ENCODE measurements around the gene TSTD1.

Gene TSTD1

DNA sequence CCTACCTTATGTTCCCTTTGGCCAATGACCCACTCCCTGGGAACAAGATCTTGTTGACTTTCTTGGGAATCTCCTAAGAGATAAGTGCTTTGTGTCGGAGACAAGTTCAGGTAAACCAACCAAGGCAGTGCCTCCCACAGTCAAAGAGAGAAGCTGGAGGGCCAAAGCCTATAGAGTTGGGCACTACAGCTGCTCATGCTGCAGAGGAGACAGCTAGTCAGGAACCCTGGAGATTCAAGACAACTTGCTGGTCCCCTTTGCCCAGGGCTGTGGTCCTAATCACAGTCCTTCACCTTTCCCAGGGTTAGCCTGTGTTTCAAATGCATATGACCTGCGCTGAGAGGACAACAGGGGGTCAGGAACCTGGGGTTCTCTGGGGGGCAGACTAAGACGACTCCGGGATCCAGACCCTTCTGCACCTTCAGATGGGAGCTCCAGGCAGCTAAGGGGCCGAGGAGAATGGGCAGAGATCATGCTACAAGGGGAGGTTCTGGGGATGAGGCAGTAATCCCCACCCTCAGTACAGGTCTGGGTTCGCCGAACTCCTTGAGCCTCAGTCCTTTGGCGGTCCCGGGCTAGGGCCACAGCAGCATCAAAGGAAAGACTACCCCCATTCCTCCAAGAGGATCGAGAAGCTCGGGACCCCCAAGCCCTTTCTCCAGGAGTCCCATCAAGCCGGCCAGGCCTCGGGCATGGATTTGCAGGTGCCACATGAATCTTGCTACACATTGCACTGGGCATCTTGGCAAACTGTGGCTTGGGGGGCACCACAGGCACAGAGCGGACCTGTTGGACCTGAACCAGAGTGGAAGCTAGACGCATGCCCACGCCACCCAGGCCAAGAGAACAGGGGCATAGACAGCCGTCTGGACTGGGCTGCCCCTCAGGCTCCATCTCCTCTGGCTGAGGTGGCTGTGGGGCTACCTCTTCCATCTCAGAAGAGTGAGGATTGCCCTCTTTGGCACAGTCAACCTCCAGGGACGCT is 9.0 kb upstream of the TSTD1 start:
- peaks cover 8% of the 10 kb centered on the region for H3K79me2 ChIP-seq
- peaks cover 6% of the 10 kb centered on the region for H3K4me1 ChIP-seq
- H3K36me3 ChIP-seq (ENCODE audit: control insufficient read depth, insufficient read depth, low read length): no peaks in the 10 kb centered on the region
- no peaks in the 10 kb centered on the region for H3K9me3 ChIP-seq (ENCODE audit: control insufficient read depth, low read length)
- H3K4me2 ChIP-seq (ENCODE audit: low read length): no peak overlapping the region
- H2AFZ ChIP-seq: no peak overlapping the region
- TF ChIP-seq, protein P1, sequence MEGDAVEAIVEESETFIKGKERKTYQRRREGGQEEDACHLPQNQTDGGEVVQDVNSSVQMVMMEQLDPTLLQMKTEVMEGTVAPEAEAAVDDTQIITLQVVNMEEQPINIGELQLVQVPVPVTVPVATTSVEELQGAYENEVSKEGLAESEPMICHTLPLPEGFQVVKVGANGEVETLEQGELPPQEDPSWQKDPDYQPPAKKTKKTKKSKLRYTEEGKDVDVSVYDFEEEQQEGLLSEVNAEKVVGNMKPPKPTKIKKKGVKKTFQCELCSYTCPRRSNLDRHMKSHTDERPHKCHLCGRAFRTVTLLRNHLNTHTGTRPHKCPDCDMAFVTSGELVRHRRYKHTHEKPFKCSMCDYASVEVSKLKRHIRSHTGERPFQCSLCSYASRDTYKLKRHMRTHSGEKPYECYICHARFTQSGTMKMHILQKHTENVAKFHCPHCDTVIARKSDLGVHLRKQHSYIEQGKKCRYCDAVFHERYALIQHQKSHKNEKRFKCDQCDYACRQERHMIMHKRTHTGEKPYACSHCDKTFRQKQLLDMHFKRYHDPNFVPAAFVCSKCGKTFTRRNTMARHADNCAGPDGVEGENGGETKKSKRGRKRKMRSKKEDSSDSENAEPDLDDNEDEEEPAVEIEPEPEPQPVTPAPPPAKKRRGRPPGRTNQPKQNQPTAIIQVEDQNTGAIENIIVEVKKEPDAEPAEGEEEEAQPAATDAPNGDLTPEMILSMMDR (IDR thresholded peaks at IDR 0.05): no peak
- H3K27me3 ChIP-seq (ENCODE audit: control insufficient read depth, insufficient read depth, low read length): no peaks in the 10 kb centered on the region
- no peak overlapping the region for H3K4me3 ChIP-seq (ENCODE audit: low read depth, low read length)
- no peak overlapping the region for H3K27ac ChIP-seq
- no peak overlapping the region for H3K9ac ChIP-seq

DNA sequence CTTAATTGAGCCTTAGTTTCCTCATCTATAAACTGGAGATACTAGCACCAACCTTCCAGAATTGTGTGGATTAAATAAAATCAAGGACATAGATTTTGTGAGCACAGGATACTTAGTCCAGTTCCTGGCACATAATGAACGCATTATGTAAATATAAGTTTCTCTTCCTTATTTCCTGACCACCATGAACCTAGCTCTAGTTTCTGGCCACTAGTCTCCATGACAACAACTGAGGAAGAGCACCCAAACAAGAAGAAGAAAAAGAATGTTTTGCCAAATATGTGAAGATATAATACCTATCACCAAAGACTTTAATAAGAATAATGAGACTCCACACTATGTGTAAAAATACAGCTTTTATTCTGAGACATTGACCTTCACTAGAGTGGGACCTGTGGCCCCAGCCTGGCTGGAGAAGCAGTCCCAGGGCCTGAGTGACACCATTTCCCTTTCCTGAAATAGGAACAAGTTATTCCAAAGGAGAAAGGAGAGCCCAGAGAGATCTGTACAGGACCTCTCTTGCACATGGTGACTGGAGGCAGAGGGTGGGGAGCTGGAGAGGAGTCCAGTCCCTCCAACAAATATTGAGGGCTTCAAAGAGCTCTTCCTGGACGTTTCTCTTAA is 8.0 kb upstream of the TSTD1 start:
- no peaks in the 10 kb centered on the region for H3K9me3 ChIP-seq (ENCODE audit: control insufficient read depth, low read length)
- H3K4me3 ChIP-seq (ENCODE audit: low read depth, low read length): peak overlapping the region; percentile 87
- H3K9ac ChIP-seq: no peak overlapping the region
- H3K79me2 ChIP-seq: peaks cover 8% of the 10 kb centered on the region
- no peaks in the 10 kb centered on the region for H3K27me3 ChIP-seq (ENCODE audit: control insufficient read depth, insufficient read depth, low read length)
- H3K4me2 ChIP-seq (ENCODE audit: low read length): peak overlapping the region; percentile 82
- TF ChIP-seq, protein P1 (IDR thresholded peaks at IDR 0.05): no peak
- H2AFZ ChIP-seq: peak overlapping the region; percentile 92
- H3K27ac ChIP-seq: peak overlapping the region; percentile 98
- no peaks in the 10 kb centered on the region for H3K36me3 ChIP-seq (ENCODE audit: control insufficient read depth, insufficient read depth, low read length)
- peaks cover 6% of the 10 kb centered on the region for H3K4me1 ChIP-seq

GRCh38 chr1:161045736-161046604 is 7.2 kb upstream of the TSTD1 start, which contains the start of gene USF1:
TSS of gene USF1 (minus strand) at chr1:161045977. CDS start at chr1:161043275, 2,702 bp downstream.
- peaks cover 6% of the 10 kb centered on the region for H3K4me1 ChIP-seq
- peak within 1 kb of the TSS; percentile 92 for H2AFZ ChIP-seq
- H3K4me2 ChIP-seq (ENCODE audit: low read length): peak within 1 kb of the TSS; percentile 82
- H3K4me3 ChIP-seq (ENCODE audit: low read depth, low read length): peak within 1 kb of the TSS; percentile 87
- H3K9me3 ChIP-seq (ENCODE audit: control insufficient read depth, low read length): no peaks in the 10 kb centered on the region
- H3K79me2 ChIP-seq: peaks cover 8% of the 10 kb centered on the region
- peak within 1 kb of the TSS; percentile 98 for H3K27ac ChIP-seq
- H3K36me3 ChIP-seq (ENCODE audit: control insufficient read depth, insufficient read depth, low read length): no peaks in the 10 kb centered on the region
- no peaks in the 10 kb centered on the region for H3K27me3 ChIP-seq (ENCODE audit: control insufficient read depth, insufficient read depth, low read length)
- TF ChIP-seq, protein P1 (IDR thresholded peaks at IDR 0.05): no peak
- peak within 1 kb of the TSS; percentile 22 for H3K9ac ChIP-seq

DNA sequence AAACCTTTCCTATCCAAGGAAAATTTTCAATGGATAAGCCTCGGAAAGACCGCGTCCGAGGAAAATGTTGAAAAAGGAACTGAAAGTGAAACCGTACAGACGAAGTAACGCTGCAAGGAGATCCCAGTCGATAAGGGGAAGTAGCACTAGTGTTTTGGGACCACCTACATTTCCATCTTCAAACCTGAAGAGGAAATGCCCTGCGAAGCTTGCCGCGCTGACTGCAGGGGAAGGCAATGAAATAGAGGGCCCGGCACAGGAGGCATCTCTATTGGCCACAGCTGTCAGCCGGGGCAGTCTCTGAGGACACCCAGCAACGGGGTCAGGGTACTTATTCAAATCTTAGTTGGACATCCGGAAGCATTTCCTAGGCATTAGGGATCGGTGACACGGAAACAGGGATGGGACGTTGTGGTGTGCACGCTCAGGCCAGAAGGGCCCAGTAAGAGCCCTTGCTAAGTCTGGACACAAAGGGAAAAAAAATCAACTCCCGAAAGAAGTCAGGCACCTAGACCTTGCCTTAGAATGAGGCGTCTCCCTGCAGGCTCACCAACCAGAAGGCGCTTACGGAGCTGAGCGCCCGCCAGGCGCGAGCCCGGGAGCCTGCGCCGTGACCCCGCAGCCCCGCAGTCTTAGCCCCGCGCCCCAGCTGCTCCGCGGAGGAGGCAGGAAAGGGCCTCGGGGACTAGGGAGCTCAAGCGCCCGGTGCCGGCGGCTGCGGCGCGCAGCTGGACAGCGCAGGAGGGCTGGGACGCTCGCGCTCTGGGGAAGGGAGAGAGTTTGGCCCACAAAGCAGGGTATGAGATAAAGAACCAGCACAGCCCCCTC is 6.4 kb upstream of the TSTD1 start:
- TF ChIP-seq, protein P1 (IDR thresholded peaks at IDR 0.05): no peak
- peak overlapping the region; percentile 92 for H2AFZ ChIP-seq
- H3K27ac ChIP-seq: peak overlapping the region; percentile 98
- H3K79me2 ChIP-seq: peaks cover 8% of the 10 kb centered on the region
- no peaks in the 10 kb centered on the region for H3K36me3 ChIP-seq (ENCODE audit: control insufficient read depth, insufficient read depth, low read length)
- H3K4me2 ChIP-seq (ENCODE audit: low read length): peak overlapping the region; percentile 70
- H3K27me3 ChIP-seq (ENCODE audit: control insufficient read depth, insufficient read depth, low read length): no peaks in the 10 kb centered on the region
- H3K9me3 ChIP-seq (ENCODE audit: control insufficient read depth, low read length): no peaks in the 10 kb centered on the region
- peak overlapping the region; percentile 87 for H3K4me3 ChIP-seq (ENCODE audit: low read depth, low read length)
- H3K9ac ChIP-seq: peak overlapping the region; percentile 22
- H3K4me1 ChIP-seq: peaks cover 6% of the 10 kb centered on the region

All from parathyroid adenoma (tissue), 2 donors.